ENCODE measurements around the gene IRGQ.
"Not testable (repeated sequence)": the region's sequence is repeated elsewhere in the genome, so short reads cannot be mapped to it uniquely, and the experiment has no call there.

The IRGQ gene

DNA sequence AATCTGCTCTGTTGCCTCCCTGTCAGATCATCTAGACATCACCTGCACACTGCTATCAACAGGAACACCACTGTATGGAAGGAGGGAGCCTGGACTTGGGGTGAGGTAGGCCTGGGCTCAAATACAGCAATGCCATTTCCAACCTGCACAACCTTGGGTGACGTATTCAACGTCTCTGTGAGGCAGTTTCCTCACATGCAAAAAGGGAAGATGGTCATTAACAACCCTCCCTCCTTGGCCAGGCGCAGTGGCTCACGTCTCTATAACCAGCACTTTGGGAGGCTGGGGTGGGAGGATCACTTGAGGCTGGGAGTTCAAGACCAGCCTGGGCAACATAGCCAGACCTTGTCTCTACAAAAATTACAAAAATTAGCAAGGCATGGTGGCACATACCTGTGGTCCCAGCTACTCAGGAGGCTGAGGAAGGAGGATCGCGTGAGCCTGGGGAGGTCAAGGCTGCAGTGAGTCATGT lies 33.7 kb downstream of the IRGQ start:
- no peaks in the 10 kb centered on the region for H3K9me3 ChIP-seq (ENCODE audit: low read length)
- H3K4me3 ChIP-seq (ENCODE audit: low read depth in 1 of 2, low read length in 2 of 2) = no peak overlapping the region
- H3K36me3 ChIP-seq (ENCODE audit: insufficient read depth, low read length) = peaks cover 2% of the 10 kb centered on the region
- H3K27ac ChIP-seq (ENCODE audit: low read depth, low read length) = no peak overlapping the region
- peaks cover 16% of the 10 kb centered on the region for H3K4me1 ChIP-seq (ENCODE audit: insufficient read depth, low read length)
- H3K27me3 ChIP-seq (ENCODE audit: control insufficient read depth in 1 of 2, insufficient read depth in 2 of 2, low read length in 2 of 2) = no peaks in the 10 kb centered on the region
- no peak overlapping the region for H3K9ac ChIP-seq (ENCODE audit: low read length)

DNA sequence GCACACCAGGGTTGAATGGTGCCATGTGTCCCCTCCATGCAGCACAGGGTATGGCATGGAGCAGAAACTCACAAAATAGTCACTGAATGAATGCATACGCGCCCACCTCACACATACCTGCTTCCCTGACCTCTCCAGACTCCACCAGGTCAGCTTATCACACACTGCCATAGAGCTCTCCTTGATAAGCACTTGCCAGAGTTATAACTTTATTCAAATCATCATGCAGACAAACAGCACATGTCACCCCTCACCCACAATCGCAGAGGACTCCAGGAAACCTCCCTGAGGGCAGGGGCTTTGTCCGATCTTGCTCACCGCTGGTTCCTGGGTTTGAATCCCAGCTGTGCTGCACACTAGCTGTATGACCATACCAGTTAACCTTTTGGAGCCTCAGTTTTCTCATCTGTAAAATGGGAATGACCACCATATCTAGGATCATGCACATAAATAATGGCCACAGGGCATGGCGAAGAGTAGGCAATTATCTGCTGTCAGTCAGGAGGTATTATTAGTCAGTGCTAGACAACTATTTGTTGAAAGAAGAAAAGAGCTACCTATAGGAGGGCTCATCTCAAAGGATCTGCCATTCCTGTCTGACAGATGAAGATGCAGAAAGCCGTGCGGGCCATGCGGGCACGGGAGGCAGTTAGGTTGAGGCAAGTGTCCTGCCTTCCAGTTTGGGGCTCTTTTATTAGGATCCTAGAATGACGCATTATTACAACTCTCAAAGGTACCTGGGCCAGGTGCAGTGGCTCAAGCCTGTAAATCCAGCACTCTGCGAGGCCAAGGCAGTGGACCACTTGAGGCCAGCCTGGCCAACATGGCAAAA lies 34.6 kb downstream of the IRGQ start:
- Histone ChIP-seq H3K27ac (ENCODE audit: low read depth, low read length) (no peak overlapping the region), H3K9ac (ENCODE audit: low read length) (no peak overlapping the region), H3K4me3 (ENCODE audit: low read depth in 1 of 2, low read length in 2 of 2) (no peak overlapping the region), H3K36me3 (ENCODE audit: insufficient read depth, low read length) (peaks cover 4% of the 10 kb centered on the region), H3K9me3 (ENCODE audit: low read length) (no peaks in the 10 kb centered on the region), H3K4me1 (ENCODE audit: insufficient read depth, low read length) (peaks cover 16% of the 10 kb centered on the region), H3K27me3 (ENCODE audit: control insufficient read depth in 1 of 2, insufficient read depth in 2 of 2, low read length in 2 of 2) (no peaks in the 10 kb centered on the region)

- Histone ChIP-seq H3K4me3 (ENCODE audit: low read depth in 1 of 2, low read length in 2 of 2) (no peak overlapping the region), H3K4me1 (ENCODE audit: insufficient read depth, low read length) (peaks cover 16% of the 10 kb centered on the region), H3K36me3 (ENCODE audit: insufficient read depth, low read length) (peaks cover 4% of the 10 kb centered on the region), H3K9ac (ENCODE audit: low read length) (no peak overlapping the region), H3K27ac (ENCODE audit: low read depth, low read length) (no peak overlapping the region), H3K27me3 (ENCODE audit: control insufficient read depth in 1 of 2, insufficient read depth in 2 of 2, low read length in 2 of 2) (no peaks in the 10 kb centered on the region), H3K9me3 (ENCODE audit: low read length) (no peaks in the 10 kb centered on the region)
Observed at GRCh38 chr19:43560687-43561086, 35.2 kb downstream of the IRGQ start.

- Histone ChIP-seq H3K27ac (ENCODE audit: low read depth, low read length) (no peak overlapping the region), H3K4me3 (ENCODE audit: low read depth in 1 of 2, low read length in 2 of 2) (no peak overlapping the region), H3K36me3 (ENCODE audit: insufficient read depth, low read length) (peaks cover 45% of the 10 kb centered on the region), H3K9me3 (ENCODE audit: low read length) (no peaks in the 10 kb centered on the region), H3K27me3 (ENCODE audit: control insufficient read depth in 1 of 2, insufficient read depth in 2 of 2, low read length in 2 of 2) (no peaks in the 10 kb centered on the region), H3K9ac (ENCODE audit: low read length) (no peak overlapping the region), H3K4me1 (ENCODE audit: insufficient read depth, low read length) (no peaks in the 10 kb centered on the region)
Observed at GRCh38 chr19:43555185-43555770, 40.7 kb downstream of the IRGQ start.

DNA sequence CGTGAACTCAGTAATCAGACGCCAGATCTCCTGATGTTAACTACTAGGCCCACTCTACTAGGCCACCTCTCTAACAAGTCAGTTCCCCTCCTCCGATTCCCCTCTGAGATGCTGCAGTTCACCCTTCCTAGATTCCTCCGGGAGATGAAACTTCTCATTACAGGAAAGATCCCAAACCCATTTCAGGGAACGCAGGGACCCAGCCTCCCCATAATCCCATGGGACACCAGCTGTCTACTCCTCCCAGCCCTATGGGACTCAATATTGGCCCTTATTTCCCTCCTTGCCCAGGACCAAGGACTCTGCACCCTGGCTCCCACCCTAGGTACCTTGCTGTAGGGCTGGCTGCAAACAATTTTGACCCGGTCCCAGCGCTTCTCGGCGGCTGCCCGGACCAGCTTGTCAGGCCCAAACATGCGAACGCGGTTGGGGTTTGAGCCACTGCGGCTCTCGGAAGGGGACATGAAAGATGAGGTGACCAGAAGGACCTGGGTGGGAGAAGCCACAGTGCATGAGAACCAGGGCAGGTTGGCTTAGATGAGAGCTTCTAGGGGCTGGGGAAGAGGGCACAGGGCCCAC lies 41.5 kb downstream of the IRGQ start:
- no peak overlapping the region for H3K9ac ChIP-seq (ENCODE audit: low read length)
- no peaks in the 10 kb centered on the region for H3K9me3 ChIP-seq (ENCODE audit: low read length)
- no peaks in the 10 kb centered on the region for H3K27me3 ChIP-seq (ENCODE audit: control insufficient read depth in 1 of 2, insufficient read depth in 2 of 2, low read length in 2 of 2)
- no peaks in the 10 kb centered on the region for H3K4me1 ChIP-seq (ENCODE audit: insufficient read depth, low read length)
- peaks cover 51% of the 10 kb centered on the region for H3K36me3 ChIP-seq (ENCODE audit: insufficient read depth, low read length)
- no peak overlapping the region for H3K4me3 ChIP-seq (ENCODE audit: low read depth in 1 of 2, low read length in 2 of 2)
- no peak overlapping the region for H3K27ac ChIP-seq (ENCODE audit: low read depth, low read length)

- no peaks in the 10 kb centered on the region for H3K9me3 ChIP-seq (ENCODE audit: low read length)
- no peaks in the 10 kb centered on the region for H3K27me3 ChIP-seq (ENCODE audit: control insufficient read depth in 1 of 2, insufficient read depth in 2 of 2, low read length in 2 of 2)
- H3K36me3 ChIP-seq (ENCODE audit: insufficient read depth, low read length) = peaks cover 55% of the 10 kb centered on the region
- no peak overlapping the region for H3K4me3 ChIP-seq (ENCODE audit: low read depth in 1 of 2, low read length in 2 of 2)
- H3K27ac ChIP-seq (ENCODE audit: low read depth, low read length) = no peak overlapping the region
- no peaks in the 10 kb centered on the region for H3K4me1 ChIP-seq (ENCODE audit: insufficient read depth, low read length)
- H3K9ac ChIP-seq (ENCODE audit: low read length) = no peak overlapping the region
Observed at GRCh38 chr19:43553656-43554055, 42.3 kb downstream of the IRGQ start.

- no peak overlapping the region for H3K4me3 ChIP-seq (ENCODE audit: low read depth in 1 of 2, low read length in 2 of 2)
- H3K36me3 ChIP-seq (ENCODE audit: insufficient read depth, low read length) = peaks cover 56% of the 10 kb centered on the region
- H3K27me3 ChIP-seq (ENCODE audit: control insufficient read depth in 1 of 2, insufficient read depth in 2 of 2, low read length in 2 of 2) = no peaks in the 10 kb centered on the region
- H3K9me3 ChIP-seq (ENCODE audit: low read length) = no peaks in the 10 kb centered on the region
- H3K4me1 ChIP-seq (ENCODE audit: insufficient read depth, low read length) = no peaks in the 10 kb centered on the region
- H3K9ac ChIP-seq (ENCODE audit: low read length) = no peak overlapping the region
- no peak overlapping the region for H3K27ac ChIP-seq (ENCODE audit: low read depth, low read length)
Observed at GRCh38 chr19:43552616-43553015, 43.3 kb downstream of the IRGQ start.

- no peaks in the 10 kb centered on the region for H3K27me3 ChIP-seq (ENCODE audit: control insufficient read depth in 1 of 2, insufficient read depth in 2 of 2, low read length in 2 of 2)
- H3K27ac ChIP-seq (ENCODE audit: low read depth, low read length) = no peak overlapping the region
- no peaks in the 10 kb centered on the region for H3K4me1 ChIP-seq (ENCODE audit: insufficient read depth, low read length)
- H3K9me3 ChIP-seq (ENCODE audit: low read length) = no peaks in the 10 kb centered on the region
- H3K9ac ChIP-seq (ENCODE audit: low read length) = no peak overlapping the region
- H3K36me3 ChIP-seq (ENCODE audit: insufficient read depth, low read length) = peaks cover 53% of the 10 kb centered on the region
- no peak overlapping the region for H3K4me3 ChIP-seq (ENCODE audit: low read depth in 1 of 2, low read length in 2 of 2)
Observed at GRCh38 chr19:43552198-43552450, 43.8 kb downstream of the IRGQ start.

GRCh38 chr19:43551399-43552197 lies 44.3 kb downstream of the IRGQ start:
- Histone ChIP-seq H3K27ac (ENCODE audit: low read depth, low read length) (no peak overlapping the region), H3K36me3 (ENCODE audit: insufficient read depth, low read length) (peaks cover 53% of the 10 kb centered on the region), H3K9me3 (ENCODE audit: low read length) (no peaks in the 10 kb centered on the region), H3K9ac (ENCODE audit: low read length) (no peak overlapping the region), H3K4me1 (ENCODE audit: insufficient read depth, low read length) (no peaks in the 10 kb centered on the region), H3K27me3 (ENCODE audit: control insufficient read depth in 1 of 2, insufficient read depth in 2 of 2, low read length in 2 of 2) (no peaks in the 10 kb centered on the region), H3K4me3 (ENCODE audit: low read depth in 1 of 2, low read length in 2 of 2) (no peak overlapping the region)

DNA sequence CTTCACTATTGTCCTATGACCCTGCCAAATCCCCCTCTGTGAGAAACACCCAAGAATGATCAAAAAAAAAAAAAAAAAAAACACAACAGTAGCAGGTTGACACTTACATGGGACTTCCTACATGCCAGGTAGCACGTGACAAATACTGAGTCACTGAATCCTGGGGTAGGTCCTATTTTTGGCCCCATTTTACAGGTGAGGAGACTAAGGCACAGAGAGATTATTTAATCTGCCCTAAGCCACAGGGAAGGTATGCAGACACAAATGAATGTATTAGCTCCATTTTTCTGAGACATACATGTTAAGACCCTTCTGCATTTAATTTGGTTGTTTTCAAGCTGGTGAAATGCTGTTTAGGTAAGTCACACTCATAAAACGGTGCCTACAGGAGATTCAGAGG lies 47.2 kb downstream of the IRGQ start:
- Histone ChIP-seq H3K4me3 (ENCODE audit: low read depth in 1 of 2, low read length in 2 of 2) (no peak overlapping the region), H3K9ac (ENCODE audit: low read length) (no peak overlapping the region), H3K36me3 (ENCODE audit: insufficient read depth, low read length) (peaks cover 55% of the 10 kb centered on the region), H3K4me1 (ENCODE audit: insufficient read depth, low read length) (no peaks in the 10 kb centered on the region), H3K27ac (ENCODE audit: low read depth, low read length) (no peak overlapping the region), H3K27me3 (ENCODE audit: control insufficient read depth in 1 of 2, insufficient read depth in 2 of 2, low read length in 2 of 2) (no peaks in the 10 kb centered on the region), H3K9me3 (ENCODE audit: low read length) (no peaks in the 10 kb centered on the region)

GRCh38 chr19:43547926-43548325 lies 48.0 kb downstream of the IRGQ start:
- not testable (repeated sequence) for H3K27me3 ChIP-seq (ENCODE audit: control insufficient read depth in 1 of 2, insufficient read depth in 2 of 2, low read length in 2 of 2); H3K4me3 ChIP-seq (ENCODE audit: low read depth in 1 of 2, low read length in 2 of 2); H3K4me1 ChIP-seq (ENCODE audit: insufficient read depth, low read length); H3K27ac ChIP-seq (ENCODE audit: low read depth, low read length); H3K9me3 ChIP-seq (ENCODE audit: low read length); H3K9ac ChIP-seq (ENCODE audit: low read length)
- H3K36me3 ChIP-seq (ENCODE audit: insufficient read depth, low read length) = peaks cover 56% of the 10 kb centered on the region
